GM23338 (cell line): ENCODE data around the gene RAD21L1.

Experiments
- CREB1 ChIP-seq: fragments of 250-450 bp; sonication (Bioruptor Pico); IDR thresholded peaks from 2 replicates; pipeline ENCODE4 v1.5.0; 2020; ENCODE audit warnings: low read depth, mild to moderate bottlenecking, moderate library complexity
- CTCF ChIP-seq, 2 experiments: fragments of 200-600 bp in 1 of 2; sonication (generic) in 1 of 2; conservative IDR thresholded peaks; 2 replicates each; pipeline versions ENCODE4 v1.5.1 to v1.6.1; 2016 to 2017; ENCODE audit warnings: antibody characterized with exemption in 2 of 2, low read depth in 2 of 2, mild to moderate bottlenecking in 2 of 2, moderate library complexity in 1 of 2
- ETS1 ChIP-seq: IDR thresholded peaks from 2 replicates; pipeline ENCODE4 v1.6.1; 2016; ENCODE audit warnings: antibody characterized with exemption
- EZH2 ChIP-seq: fragments of 200-600 bp; sonication (generic); IDR thresholded peaks from one replicate; pipeline ENCODE4 v1.8.0; 2017; ENCODE audit warnings: antibody characterized with exemption, mild to moderate bottlenecking, low read depth; ENCODE audit not compliant: unreplicated experiment
- EZH2phosphoT487 ChIP-seq: fragments of 200-600 bp; sonication (generic); IDR thresholded peaks from one replicate; pipeline ENCODE4 v1.8.1; 2018; ENCODE audit warnings: antibody characterized with exemption; ENCODE audit not compliant: unreplicated experiment
- JUNB ChIP-seq: IDR thresholded peaks from one replicate; pipeline ENCODE4 v1.6.1; 2016; ENCODE audit warnings: antibody characterized with exemption; ENCODE audit not compliant: unreplicated experiment
- NANOG ChIP-seq: IDR thresholded peaks from 2 replicates; pipeline ENCODE4 v1.6.1; 2016; ENCODE audit warnings: antibody characterized with exemption, borderline replicate concordance
- POLR2AphosphoS5 ChIP-seq: IDR thresholded peaks from 2 replicates; pipeline ENCODE4 v1.6.1; 2016; ENCODE audit warnings: antibody characterized with exemption, low read depth
- STAT1 ChIP-seq: IDR thresholded peaks from one replicate; pipeline ENCODE4 v1.6.1; 2016; ENCODE audit warnings: antibody characterized with exemption; ENCODE audit not compliant: unreplicated experiment
- ZNF114 ChIP-seq: fragments of 250-450 bp; sonication (Bioruptor Pico); IDR thresholded peaks from 2 replicates; pipeline ENCODE4 v1.5.0; 2020; ENCODE audit warnings: mild to moderate bottlenecking, moderate library complexity
- ZNF331 ChIP-seq: fragments of 250-450 bp; sonication (Bioruptor Pico); IDR thresholded peaks from 2 replicates; pipeline ENCODE4 v1.5.0; 2020; ENCODE audit warnings: low read depth, mild to moderate bottlenecking, moderate library complexity
- TF ChIP-seq, protein P1 (sequence below): IDR thresholded peaks from one replicate; pipeline ENCODE4 v1.6.1; 2018; ENCODE audit warnings: antibody characterized with exemption; ENCODE audit not compliant: unreplicated experiment
- TF ChIP-seq, protein P2 (sequence below): fragments of 250-450 bp; sonication (Bioruptor Pico); IDR thresholded peaks from 2 replicates; pipeline ENCODE4 v1.5.0; 2020; ENCODE audit warnings: mild to moderate bottlenecking, moderate library complexity

GRCh38 chr20:1184260-1184637 is 41.6 kb upstream of the RAD21L1 start:
- TF ChIP-seq CTCF (conservative IDR thresholded peaks at IDR 0.05; ENCODE audit: low read depth in 2 of 2) (no peak), POLR2AphosphoS5 (no peak), ZNF331 (CRISPR knock-in tag) (no peak), EZH2phosphoT487 (no peak), CREB1 (no peak), EZH2 (no peak), ZNF114 (CRISPR knock-in tag) (no peak), JUNB (no peak), NANOG (no peak), ETS1 (no peak), STAT1 (no peak)
- TF ChIP-seq, protein P1, sequence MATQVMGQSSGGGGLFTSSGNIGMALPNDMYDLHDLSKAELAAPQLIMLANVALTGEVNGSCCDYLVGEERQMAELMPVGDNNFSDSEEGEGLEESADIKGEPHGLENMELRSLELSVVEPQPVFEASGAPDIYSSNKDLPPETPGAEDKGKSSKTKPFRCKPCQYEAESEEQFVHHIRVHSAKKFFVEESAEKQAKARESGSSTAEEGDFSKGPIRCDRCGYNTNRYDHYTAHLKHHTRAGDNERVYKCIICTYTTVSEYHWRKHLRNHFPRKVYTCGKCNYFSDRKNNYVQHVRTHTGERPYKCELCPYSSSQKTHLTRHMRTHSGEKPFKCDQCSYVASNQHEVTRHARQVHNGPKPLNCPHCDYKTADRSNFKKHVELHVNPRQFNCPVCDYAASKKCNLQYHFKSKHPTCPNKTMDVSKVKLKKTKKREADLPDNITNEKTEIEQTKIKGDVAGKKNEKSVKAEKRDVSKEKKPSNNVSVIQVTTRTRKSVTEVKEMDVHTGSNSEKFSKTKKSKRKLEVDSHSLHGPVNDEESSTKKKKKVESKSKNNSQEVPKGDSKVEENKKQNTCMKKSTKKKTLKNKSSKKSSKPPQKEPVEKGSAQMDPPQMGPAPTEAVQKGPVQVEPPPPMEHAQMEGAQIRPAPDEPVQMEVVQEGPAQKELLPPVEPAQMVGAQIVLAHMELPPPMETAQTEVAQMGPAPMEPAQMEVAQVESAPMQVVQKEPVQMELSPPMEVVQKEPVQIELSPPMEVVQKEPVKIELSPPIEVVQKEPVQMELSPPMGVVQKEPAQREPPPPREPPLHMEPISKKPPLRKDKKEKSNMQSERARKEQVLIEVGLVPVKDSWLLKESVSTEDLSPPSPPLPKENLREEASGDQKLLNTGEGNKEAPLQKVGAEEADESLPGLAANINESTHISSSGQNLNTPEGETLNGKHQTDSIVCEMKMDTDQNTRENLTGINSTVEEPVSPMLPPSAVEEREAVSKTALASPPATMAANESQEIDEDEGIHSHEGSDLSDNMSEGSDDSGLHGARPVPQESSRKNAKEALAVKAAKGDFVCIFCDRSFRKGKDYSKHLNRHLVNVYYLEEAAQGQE = no peak
- TF ChIP-seq, protein P2, sequence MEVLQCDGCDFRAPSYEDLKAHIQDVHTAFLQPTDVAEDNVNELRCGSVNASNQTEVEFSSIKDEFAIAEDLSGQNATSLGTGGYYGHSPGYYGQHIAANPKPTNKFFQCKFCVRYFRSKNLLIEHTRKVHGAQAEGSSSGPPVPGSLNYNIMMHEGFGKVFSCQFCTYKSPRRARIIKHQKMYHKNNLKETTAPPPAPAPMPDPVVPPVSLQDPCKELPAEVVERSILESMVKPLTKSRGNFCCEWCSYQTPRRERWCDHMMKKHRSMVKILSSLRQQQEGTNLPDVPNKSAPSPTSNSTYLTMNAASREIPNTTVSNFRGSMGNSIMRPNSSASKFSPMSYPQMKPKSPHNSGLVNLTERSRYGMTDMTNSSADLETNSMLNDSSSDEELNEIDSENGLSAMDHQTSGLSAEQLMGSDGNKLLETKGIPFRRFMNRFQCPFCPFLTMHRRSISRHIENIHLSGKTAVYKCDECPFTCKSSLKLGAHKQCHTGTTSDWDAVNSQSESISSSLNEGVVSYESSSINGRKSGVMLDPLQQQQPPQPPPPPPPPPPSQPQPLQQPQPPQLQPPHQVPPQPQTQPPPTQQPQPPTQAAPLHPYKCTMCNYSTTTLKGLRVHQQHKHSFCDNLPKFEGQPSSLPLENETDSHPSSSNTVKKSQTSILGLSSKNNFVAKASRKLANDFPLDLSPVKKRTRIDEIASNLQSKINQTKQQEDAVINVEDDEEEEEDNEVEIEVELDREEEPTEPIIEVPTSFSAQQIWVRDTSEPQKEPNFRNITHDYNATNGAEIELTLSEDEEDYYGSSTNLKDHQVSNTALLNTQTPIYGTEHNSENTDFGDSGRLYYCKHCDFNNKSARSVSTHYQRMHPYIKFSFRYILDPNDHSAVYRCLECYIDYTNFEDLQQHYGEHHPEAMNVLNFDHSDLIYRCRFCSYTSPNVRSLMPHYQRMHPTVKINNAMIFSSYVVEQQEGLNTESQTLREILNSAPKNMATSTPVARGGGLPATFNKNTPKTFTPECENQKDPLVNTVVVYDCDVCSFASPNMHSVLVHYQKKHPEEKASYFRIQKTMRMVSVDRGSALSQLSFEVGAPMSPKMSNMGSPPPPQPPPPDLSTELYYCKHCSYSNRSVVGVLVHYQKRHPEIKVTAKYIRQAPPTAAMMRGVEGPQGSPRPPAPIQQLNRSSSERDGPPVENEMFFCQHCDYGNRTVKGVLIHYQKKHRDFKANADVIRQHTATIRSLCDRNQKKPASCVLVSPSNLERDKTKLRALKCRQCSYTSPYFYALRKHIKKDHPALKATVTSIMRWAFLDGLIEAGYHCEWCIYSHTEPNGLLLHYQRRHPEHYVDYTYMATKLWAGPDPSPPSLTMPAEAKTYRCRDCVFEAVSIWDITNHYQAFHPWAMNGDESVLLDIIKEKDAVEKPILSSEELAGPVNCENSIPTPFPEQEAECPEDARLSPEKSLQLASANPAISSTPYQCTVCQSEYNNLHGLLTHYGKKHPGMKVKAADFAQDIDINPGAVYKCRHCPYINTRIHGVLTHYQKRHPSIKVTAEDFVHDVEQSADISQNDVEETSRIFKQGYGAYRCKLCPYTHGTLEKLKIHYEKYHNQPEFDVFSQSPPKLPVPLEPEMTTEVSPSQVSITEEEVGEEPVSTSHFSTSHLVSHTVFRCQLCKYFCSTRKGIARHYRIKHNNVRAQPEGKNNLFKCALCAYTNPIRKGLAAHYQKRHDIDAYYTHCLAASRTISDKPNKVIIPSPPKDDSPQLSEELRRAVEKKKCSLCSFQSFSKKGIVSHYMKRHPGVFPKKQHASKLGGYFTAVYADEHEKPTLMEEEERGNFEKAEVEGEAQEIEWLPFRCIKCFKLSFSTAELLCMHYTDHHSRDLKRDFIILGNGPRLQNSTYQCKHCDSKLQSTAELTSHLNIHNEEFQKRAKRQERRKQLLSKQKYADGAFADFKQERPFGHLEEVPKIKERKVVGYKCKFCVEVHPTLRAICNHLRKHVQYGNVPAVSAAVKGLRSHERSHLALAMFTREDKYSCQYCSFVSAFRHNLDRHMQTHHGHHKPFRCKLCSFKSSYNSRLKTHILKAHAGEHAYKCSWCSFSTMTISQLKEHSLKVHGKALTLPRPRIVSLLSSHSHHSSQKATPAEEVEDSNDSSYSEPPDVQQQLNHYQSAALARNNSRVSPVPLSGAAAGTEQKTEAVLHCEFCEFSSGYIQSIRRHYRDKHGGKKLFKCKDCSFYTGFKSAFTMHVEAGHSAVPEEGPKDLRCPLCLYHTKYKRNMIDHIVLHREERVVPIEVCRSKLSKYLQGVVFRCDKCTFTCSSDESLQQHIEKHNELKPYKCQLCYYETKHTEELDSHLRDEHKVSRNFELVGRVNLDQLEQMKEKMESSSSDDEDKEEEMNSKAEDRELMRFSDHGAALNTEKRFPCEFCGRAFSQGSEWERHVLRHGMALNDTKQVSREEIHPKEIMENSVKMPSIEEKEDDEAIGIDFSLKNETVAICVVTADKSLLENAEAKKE (CRISPR knock-in tag) = no peak
